ENCODE measurements around the gene F10. TPM values are rescaled to one million over a fixed set of nuclear protein-coding genes. Genes with fewer than 3 reads are reported as not detected.

Gene F10
- total RNA-seq, 1 donor from 2014 or later: not detected

- DNase-seq: no peak
Observed at GRCh38 chr13:113139577-113139976, 17.0 kb downstream of the F10 start.

DNA sequence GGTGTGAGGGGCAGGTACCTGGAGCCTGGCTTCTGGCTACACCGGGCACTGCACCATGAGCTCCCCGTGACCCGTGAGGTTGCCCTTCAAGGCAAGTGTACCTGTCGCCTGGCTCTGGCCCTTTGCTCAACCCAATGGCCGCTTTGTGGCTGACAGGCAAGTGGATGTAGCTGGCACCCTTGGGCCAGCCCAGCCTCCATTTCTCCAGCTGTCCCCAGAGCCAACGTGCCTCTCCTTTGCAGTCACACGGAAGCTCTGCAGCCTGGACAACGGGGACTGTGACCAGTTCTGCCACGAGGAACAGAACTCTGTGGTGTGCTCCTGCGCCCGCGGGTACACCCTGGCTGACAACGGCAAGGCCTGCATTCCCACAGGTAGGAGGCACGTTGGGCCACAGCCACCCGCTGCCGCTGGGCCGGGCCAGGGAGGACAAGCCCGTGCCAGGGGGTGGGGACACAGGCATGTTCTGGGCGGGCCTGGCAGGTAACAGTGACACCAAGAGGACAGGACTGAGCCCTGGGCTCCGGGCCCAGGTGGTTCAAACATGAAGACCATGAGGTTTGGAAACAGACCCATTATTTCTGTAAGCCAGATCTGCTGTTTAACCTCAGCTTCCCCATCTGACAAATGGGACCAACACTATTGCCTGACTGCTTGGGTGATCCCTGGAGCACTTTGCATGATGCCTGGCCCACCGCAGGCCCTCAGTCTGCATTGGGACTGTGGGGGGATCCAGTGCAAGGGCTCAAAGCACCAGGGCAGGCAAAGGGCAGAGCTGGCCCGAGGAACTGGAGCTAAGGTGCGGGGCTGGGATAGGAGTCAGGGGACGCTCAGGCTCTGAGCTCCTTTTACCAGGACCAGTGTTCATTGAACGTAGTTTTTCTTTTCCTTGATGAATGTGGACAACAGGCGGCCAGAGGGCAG is 18.3 kb downstream of the F10 start:
- no peak for DNase-seq

DNA sequence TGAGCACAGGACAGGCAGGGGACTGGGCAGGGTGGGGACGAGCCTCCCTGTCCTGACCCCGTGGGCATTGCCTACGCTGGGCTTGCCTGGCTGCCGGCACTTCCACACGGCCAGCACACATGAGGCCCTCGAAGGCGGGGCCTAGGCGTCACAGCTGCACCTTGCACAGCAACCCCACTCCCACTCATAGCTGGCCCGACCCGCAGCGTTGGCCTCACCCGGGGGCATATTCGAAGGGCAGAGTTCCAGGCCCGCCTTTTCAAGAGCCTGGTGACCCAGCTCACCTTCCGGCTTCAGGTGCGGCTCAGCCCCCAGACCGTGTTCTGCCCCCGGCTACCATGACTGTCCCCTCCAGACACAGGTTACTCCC is 19.0 kb downstream of the F10 start:
- DNase-seq: no peak

GRCh38 chr13:113142876-113143275 is 20.3 kb downstream of the F10 start:
- no peak for DNase-seq

DNA sequence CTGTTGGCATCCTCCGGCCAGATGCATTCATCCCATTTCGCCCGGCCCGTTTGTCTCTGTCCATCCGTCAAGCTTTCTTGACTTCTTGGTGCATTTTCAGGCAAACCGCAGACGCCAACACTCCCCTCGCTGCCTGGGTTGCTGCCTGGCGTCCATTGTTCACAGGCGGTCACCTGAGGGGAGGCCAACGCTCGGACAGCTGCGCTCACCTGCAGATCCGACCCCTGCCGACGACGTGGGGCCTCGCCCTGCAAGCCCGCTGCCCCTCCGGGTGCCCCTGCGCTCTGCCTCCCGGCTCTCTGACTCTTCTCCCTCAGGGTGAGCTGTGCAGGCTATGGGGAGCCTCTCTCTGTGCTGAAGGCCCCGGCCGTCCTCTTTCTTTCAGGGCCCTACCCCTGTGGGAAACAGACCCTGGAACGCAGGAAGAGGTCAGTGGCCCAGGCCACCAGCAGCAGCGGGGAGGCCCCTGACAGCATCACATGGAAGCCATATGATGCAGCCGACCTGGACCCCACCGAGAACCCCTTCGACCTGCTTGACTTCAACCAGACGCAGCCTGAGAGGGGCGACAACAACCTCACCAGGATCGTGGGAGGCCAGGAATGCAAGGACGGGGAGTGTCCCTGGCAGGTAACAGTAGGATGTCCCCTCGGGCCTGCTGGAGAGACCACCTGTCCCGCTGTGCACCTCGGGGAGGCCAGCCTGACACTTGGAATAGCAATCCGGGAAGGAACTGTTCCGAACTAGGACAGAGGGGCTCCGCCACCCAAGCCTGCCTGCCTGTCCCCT is 21.1 kb downstream of the F10 start:
- no peak for DNase-seq

DNA sequence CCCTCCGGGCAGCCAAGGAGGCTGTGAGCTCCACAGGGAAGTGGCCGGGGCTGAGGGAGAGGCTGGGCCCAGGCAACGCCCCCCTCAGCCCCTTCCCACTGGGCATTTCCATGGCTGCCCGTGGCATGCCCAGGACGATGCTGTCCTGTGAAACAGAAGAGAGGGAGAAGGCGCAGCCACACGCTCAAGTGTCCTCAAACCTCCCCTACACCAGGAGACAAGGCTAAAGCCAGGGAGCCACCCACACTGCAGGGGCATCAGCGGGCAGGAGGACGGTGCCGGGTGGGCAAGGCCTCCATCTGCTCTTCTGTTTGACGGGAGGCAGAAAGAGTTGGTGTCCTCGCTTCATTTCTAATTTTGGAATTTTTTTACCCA is 21.6 kb downstream of the F10 start:
- no peak for DNase-seq

DNA sequence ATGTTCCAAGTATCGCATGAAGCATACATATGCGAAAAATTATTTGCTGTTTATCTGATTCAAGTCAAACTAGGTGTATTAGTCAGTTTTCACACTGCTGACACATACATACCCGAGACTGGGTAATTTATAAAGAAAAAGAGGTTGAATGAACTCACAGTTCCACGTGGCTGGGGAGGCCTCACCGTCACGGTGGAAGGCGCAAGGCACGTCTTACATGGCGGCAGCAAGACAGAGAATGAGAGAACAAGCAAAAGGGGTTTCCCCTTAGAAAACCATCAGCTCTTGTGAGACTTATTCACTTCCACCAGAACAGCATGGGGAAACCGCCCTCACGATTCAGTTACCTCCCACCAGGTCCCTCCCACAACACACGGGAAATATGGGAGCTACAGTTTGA is 22.9 kb downstream of the F10 start:
- DNase-seq: no peak

DNA sequence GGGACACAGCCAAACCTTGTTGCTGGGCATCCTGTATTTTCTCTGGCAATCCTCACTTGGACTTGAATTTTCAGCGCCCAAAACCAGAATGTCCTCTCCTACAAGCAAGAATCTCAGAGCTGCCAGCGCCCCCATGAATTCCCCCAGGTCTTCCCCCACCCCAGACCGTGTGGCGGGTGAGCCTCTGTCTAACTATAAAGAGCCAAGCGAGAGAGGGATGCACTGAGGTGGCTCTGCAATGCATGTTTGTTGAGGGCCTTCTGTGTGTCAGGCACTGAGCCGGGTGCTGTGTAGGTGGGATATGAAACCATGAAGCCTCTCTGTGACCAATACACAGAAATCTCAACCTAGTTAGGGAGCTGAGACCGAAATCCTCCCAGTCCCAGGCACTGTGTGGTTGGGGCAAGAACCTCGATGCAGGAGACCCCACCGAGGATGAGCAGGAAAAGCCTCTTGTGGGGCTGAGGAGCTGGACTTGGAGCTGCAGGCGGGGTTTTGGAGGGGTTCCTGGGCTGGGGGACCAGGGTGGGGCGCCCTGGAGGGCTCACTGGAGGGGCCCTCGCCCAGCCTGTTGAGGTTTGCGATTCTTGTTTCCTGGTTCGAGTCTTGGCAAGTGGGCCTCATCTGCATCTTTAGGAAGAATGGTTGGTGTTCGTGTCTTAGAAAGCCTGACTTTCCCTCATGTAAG is 23.5 kb downstream of the F10 start:
- DNase-seq: no peak

- no peak for DNase-seq
Observed at GRCh38 chr13:113146750-113147149, 24.2 kb downstream of the F10 start.

DNA sequence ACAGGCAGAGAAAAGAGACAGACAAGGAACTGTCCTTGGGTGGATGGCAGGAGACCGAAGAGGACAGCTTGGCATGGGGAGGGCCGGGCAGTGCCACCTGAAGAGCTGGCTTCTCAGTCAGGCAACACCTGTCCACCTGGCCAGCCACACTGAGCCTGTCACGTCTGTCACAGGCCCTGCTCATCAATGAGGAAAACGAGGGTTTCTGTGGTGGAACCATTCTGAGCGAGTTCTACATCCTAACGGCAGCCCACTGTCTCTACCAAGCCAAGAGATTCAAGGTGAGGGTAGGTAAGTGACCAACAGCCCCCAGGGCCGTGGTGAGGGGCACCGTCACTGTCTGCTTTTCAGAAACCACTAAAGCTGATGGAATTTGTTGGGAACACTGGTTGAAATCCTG is 24.6 kb downstream of the F10 start:
- DNase-seq: no peak

- DNase-seq: no peak
Observed at GRCh38 chr13:113148407-113148806, 25.8 kb downstream of the F10 start.

- DNase-seq: no peak
Observed at GRCh38 chr13:113148940-113149503, 26.4 kb downstream of the F10 start.

DNA sequence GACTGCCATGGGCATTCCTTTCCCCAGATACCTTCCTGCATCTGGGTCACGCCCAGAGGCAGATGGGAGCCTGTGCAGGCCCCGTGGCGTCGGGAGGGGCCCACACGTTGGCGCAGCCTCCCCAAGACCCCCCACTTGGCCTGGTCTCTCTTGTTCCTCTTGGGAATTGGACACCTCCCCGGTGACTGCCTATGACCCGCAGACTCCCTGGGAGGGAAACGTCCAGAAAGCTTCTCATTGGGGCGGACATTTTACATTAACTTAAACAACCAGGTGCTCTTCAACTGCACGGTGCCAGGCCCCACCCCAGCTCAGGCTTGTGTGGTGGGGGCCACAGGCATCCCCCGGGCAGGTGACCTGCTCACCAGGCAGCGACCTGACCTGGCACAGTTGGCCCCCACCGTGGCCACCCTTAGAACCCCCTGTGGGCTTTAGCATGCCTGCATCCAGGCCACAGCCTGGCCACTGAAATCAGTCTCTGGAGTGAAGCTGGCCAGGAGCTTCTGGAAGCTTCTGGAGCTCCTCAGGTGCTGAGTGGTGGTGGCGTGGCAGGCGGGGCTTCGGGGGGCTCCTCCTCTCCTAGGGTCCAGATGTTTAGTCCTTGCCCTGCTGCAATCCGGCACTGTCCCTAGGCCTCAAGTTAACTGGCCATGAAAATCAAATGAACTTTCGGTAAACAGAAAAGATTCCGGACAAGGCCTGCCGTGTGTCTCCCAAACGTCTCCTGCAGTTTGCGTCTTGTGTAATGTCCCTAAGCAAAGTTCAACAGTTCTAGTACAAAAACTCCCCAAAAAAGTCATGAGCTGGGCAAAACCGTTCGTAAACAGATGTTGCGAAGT is 27.3 kb downstream of the F10 start:
- DNase-seq: no peak

DNA sequence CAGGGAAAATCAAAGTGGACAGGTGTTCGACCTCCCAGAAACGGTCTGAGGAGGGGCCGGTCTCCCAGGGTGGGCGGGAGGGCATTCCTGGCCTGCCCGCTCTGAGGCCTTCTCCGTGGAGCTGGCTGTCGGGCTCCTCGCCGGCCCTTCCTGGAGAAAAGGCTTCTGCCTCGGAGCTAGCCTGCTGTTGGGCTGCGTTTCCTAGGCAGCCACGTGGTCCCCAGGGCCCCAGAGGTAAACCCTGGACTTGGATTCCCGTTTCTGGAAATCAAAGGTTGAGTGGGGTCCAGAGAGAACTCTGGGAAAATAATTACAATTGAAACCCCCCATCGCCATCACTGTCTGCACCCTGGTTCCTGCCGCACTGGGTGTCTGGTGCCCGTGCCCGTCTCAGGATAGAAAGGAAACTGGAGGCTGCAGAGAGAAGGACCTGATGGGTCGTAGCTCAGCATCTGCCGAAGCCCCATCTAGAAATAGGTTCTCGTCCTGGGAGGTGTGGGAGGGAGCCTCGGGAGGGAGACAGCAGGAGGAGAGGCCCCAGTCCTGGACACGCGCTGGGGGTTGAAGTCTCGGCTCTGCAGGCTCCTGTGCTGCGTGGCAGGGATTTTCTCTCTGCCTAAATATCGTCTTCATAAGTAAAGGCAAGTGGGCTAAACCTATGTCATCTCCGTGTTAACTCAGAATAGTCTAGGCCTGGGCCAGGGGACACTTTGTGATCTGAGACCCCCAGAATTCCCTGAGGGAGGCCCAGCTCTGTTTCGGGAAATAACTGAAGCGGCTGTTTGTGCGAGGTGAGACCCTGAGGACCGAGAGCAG is 28.2 kb downstream of the F10 start:
- DNase-seq: no peak

DNA sequence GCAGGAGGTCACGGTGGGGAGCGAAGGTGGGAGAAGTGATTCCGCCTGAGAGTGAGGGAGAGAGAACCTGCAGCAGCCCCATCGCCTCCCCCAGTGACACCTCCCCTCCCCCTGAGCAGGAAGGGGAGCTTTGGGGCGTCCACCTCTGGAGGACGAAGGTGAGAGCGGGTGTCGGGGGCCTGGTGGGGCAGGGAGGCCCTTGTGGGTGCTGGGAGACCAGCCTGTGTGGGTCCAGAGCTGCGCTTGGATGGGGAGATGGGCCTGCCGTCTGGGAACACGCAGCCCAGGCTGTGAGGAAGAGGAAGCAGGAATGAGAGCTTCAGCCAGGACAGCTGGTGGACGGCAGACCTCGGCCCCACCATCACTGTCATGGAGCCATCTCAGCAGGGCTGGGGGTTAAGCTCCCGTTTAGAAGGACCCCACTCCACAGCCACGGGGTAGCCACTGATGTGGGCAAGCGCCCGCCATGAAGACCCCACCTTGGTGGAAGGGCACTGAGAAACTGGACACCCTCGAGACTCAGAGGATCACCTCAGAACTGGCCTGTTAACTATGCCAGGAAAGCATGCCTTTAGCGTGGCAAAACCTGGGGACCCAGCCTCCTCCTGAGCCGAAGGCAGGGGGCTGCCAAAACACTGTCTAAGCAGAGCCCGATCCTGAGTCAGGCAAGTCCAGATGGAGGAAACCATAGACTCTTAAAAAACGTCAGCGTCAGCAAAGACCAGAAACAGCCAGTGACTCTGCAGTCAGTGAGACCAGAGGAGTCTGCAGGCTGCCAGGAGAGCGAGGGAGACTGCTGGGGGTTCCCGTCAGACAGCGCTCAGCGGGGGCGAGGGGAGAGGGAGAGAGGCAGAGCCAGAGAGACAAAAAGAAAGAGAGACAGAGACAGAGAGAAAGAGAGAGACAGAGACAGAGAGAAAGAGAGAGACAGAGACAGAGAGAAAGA is 29.4 kb downstream of the F10 start:
- no peak for DNase-seq

DNA sequence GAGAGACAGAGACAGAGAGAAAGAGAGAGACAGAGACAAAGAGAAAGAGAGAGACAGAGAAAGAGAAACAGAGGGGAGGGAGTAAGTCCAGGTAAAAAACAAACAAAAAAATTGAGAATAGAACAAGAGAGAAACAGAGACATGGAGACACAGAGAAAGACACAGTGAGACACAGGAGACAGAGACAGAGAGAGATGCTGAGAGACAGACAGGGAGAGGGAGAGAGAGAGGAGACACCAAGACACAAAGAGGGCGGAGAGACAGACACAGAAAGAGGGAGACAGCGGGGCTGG is 30.0 kb downstream of the F10 start:
- DNase-seq: no peak

GRCh38 chr13:113152984-113153809 is 30.6 kb downstream of the F10 start:
- DNase-seq: peak; percentile 24

DNA sequence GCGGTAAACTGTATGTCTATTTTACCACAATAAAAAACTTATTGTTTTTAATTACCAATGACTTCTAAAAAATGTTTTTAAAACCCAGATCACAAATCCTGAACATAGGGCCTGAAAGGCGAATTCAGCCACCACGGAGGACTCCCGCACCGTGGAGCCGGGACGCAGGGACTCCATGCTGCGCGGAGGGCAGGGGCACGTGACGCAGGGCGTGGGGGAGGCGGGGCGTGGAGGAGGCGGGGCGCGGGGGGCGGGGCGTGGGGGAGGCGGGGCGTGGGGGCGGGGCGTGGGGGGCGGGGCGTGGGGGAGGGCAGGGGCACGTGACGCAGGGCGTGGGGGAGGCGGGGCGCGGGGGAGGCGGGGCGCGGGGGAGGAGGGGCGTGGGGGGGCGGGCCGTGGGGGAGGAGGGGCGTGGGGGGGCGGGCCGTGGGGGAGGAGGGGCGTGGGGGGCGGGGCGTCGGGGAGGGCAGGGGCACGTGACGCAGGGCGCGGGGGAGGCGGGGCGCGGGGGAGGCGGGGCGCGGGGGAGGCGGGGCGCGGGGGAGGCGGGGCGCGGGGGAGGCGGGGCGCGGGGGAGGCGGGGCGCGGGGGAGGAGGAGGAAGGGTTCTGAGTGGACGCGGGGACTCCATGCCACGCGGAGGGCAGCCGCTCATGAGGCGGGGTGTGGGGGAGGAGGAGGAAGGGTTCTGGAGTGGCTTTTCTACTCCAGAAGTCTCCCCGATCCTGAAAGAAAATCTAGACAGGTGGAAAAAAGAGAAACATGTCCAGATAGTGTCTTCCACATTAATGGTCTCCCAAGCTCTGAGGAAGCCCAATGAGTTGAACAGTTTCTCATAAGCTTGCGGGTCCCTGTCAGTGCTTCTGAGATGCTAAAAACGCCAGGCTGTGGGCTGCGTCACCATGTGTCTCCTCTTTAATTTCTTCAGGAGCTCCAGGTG is 31.5 kb downstream of the F10 start:
- peak; percentile 79 for DNase-seq

All from dermis blood vessel endothelial cell (primary cell).